Neural cell (in vitro differentiated cells): ENCODE results near the gene EDAR. TPM values are rescaled to one million over a fixed set of nuclear protein-coding genes. Genes with fewer than 3 reads are reported as not detected.

Experiments used
- H2AFZ ChIP-seq: fragments of 200-600, 300-800 bp; sonication (generic), shearing (Covaris generic); 2 replicates; pipeline ENCODE4 v1.6.0; 2014; ENCODE audit warnings: low read depth, mild to moderate bottlenecking, antibody characterized with exemption, low read length, moderate library complexity
- H3F3A ChIP-seq: fragments of 200-600 bp; shearing (Covaris generic); 2 replicates; pipeline ENCODE4 v1.6.1; 2016; ENCODE audit warnings: mild to moderate bottlenecking, moderate library complexity, mixed read lengths, antibody characterized with exemption, low read length; ENCODE audit not compliant: insufficient read depth, poor library complexity, severe bottlenecking
- H3K27ac ChIP-seq: fragments of 200-600, 300-800 bp; sonication (generic), shearing (Covaris generic); 2 replicates; pipeline ENCODE4 v1.5.1; 2014; ENCODE audit warnings: mild to moderate bottlenecking, low read length, moderate library complexity
- H3K27me3 ChIP-seq: fragments of 300-800, 200-600 bp; sonication (generic), shearing (Covaris generic); 2 replicates; pipeline ENCODE4 v1.6.0; 2014; ENCODE audit warnings: mild to moderate bottlenecking, low read depth, low read length, moderate library complexity; ENCODE audit not compliant: insufficient read depth
- H3K36me3 ChIP-seq: fragments of 300-800, 200-600 bp; sonication (generic), shearing (Covaris generic); 2 replicates; pipeline ENCODE4 v1.5.1; 2014; ENCODE audit warnings: mild to moderate bottlenecking, antibody characterized with exemption, low read length, moderate library complexity; ENCODE audit not compliant: insufficient read depth
- H3K4me2 ChIP-seq: fragments of 300-800, 200-600 bp; sonication (generic), shearing (Covaris generic); 2 replicates; pipeline ENCODE4 v1.6.0; 2014; ENCODE audit warnings: mild to moderate bottlenecking, low read length
- H3K4me3 ChIP-seq: fragments of 300-800, 200-600 bp; sonication (generic), shearing (Covaris generic); 2 replicates; pipeline ENCODE4 v1.5.1; 2014; ENCODE audit warnings: mild to moderate bottlenecking, low read length, moderate library complexity
- H3K79me2 ChIP-seq: fragments of 200-600 bp; shearing (Covaris generic); replicated peaks from 2 replicates; pipeline ENCODE4 v1.6.0; 2014; ENCODE audit warnings: mild to moderate bottlenecking, low read length, moderate library complexity; ENCODE audit not compliant: insufficient read depth
- H3K9ac ChIP-seq: fragments of 300-800, 200-600 bp; sonication (generic), shearing (Covaris generic); 2 replicates; pipeline ENCODE4 v1.6.1; 2016; ENCODE audit warnings: mild to moderate bottlenecking, low read length, mixed read lengths
- H3K9me2 ChIP-seq: fragments of 200-600 bp; shearing (Covaris generic); 2 replicates; pipeline ENCODE4 v1.6.1; 2016; ENCODE audit warnings: mild to moderate bottlenecking, low read length, mixed read lengths; ENCODE audit not compliant: insufficient read depth
- H3K9me3 ChIP-seq: fragments of 200-600, 300-800 bp; sonication (generic), shearing (Covaris generic); 2 replicates; pipeline ENCODE4 v1.6.1; 2016; ENCODE audit warnings: mild to moderate bottlenecking, mixed run types, low read length, moderate library complexity, mixed read lengths
- H4K20me1 ChIP-seq: fragments of 200-600 bp; shearing (Covaris generic); 2 replicates; pipeline ENCODE4 v1.6.1; 2016; ENCODE audit warnings: mild to moderate bottlenecking, mixed run types; ENCODE audit not compliant: insufficient read depth
- CTCF ChIP-seq: fragments of 450-650 bp; IDR thresholded peaks from 2 replicates; pipeline ENCODE4 v1.5.1; 2014; ENCODE audit warnings: antibody characterized with exemption, mild to moderate bottlenecking, moderate library complexity; ENCODE audit not compliant: poor library complexity, severe bottlenecking
- EP300 ChIP-seq: fragments of 450-650 bp; conservative IDR thresholded peaks from 2 replicates; pipeline ENCODE4 v1.6.1; 2014; ENCODE audit warnings: antibody characterized with exemption, mild to moderate bottlenecking, moderate library complexity; ENCODE audit not compliant: poor library complexity, severe bottlenecking
- EZH2 ChIP-seq: fragments of 200-600, 300-800 bp; shearing (Covaris generic), sonication (generic); IDR thresholded peaks from 2 replicates; pipeline ENCODE4 v1.6.1; 2014; ENCODE audit warnings: antibody characterized with exemption, low read length, borderline replicate concordance, mild to moderate bottlenecking; ENCODE audit not compliant: insufficient read depth, poor library complexity, severe bottlenecking
- MXI1 ChIP-seq: fragments of 450-650 bp; conservative IDR thresholded peaks from 2 replicates; pipeline ENCODE4 v1.6.1; 2014; ENCODE audit warnings: antibody characterized with exemption, mild to moderate bottlenecking; ENCODE audit not compliant: poor library complexity, severe bottlenecking
- POLR2AphosphoS5 ChIP-seq: IDR thresholded peaks from 2 replicates; pipeline ENCODE4 v1.6.1; 2012
- RAD21 ChIP-seq: fragments of 450-650 bp; conservative IDR thresholded peaks from 2 replicates; pipeline ENCODE4 v1.6.1; 2014; ENCODE audit warnings: antibody characterized with exemption, mild to moderate bottlenecking, moderate library complexity
- REST ChIP-seq: IDR thresholded peaks from 2 replicates; pipeline ENCODE4 v1.6.1; 2012; ENCODE audit warnings: borderline replicate concordance
- SMC3 ChIP-seq: fragments of 450-650 bp; conservative IDR thresholded peaks from 2 replicates; pipeline ENCODE4 v1.6.1; 2014; ENCODE audit warnings: antibody characterized with exemption, mild to moderate bottlenecking, moderate library complexity; ENCODE audit not compliant: poor library complexity
- TAF1 ChIP-seq: IDR thresholded peaks from 2 replicates; pipeline ENCODE4 v1.6.1; 2012; ENCODE audit warnings: low read depth
- polyA plus RNA-seq: library from polyadenylated mRNA; depleted of rRNA; stranded (reverse); fragments of >200 nt; gene quantifications from 2 replicates; pipeline ENCODE4 v1.2.3, GENCODE V29; 2014

Gene EDAR
- polyA plus RNA-seq, 1 donor from 2014 or later: not detected

GRCh38 chr2:108926561-108927380 lies 62.2 kb downstream of the EDAR start:
- Histone ChIP-seq H3K27ac (no peak overlapping the region), H3K9me2 (no peaks in the 10 kb centered on the region), H2AFZ (no peak overlapping the region), H3K36me3 (no peaks in the 10 kb centered on the region), H3K27me3 (no peaks in the 10 kb centered on the region), H4K20me1 (no peaks in the 10 kb centered on the region), H3K79me2 (no peaks in the 10 kb centered on the region), H3K4me3 (no peak overlapping the region), H3K9ac (no peak overlapping the region), H3K4me2 (no peak overlapping the region), H3K9me3 (no peaks in the 10 kb centered on the region), H3F3A (no peaks in the 10 kb centered on the region)
- TF ChIP-seq CTCF (no peak), RAD21 (no peak), REST (no peak), SMC3 (no peak)

GRCh38 chr2:108925735-108926134 lies 63.3 kb downstream of the EDAR start:
- Histone ChIP-seq H3K9me2 (no peaks in the 10 kb centered on the region), H3K79me2 (no peaks in the 10 kb centered on the region), H4K20me1 (no peaks in the 10 kb centered on the region), H3K4me3 (no peak overlapping the region), H3K9me3 (no peaks in the 10 kb centered on the region), H3K9ac (no peak overlapping the region), H3K36me3 (no peaks in the 10 kb centered on the region), H3K27me3 (no peaks in the 10 kb centered on the region), H2AFZ (no peak overlapping the region), H3K27ac (no peak overlapping the region), H3F3A (no peaks in the 10 kb centered on the region), H3K4me2 (no peak overlapping the region)
- TF ChIP-seq TAF1 (no peak), EZH2 (no peak), EP300 (no peak), RAD21 (no peak), MXI1 (no peak), CTCF (no peak), SMC3 (no peak), REST (no peak), POLR2AphosphoS5 (no peak)
